Right lung (tissue), 5 donors: ENCODE data around the gene ADGRD1. TPM values are rescaled to one million over a fixed set of nuclear protein-coding genes. Genes with fewer than 3 reads are reported as not detected.

Source experiments
- DNase-seq, 2 donors: peaks; one replicate each; pipeline ENCODE4 v3.0.0-alpha.2; 2013
- polyA plus RNA-seq, 5 donors: library from polyadenylated mRNA; unstranded; fragments of 120-200 nt; gene quantifications; one replicate each; pipeline versions ENCODE4 v1.2.1 to v1.2.3, GENCODE V29; 2013; ENCODE audit warnings: inconsistent platforms in 1 of 5, low replicate concordance in 1 of 5; ENCODE audit not compliant: insufficient read length in 5 of 5, insufficient read depth in 1 of 5

The ADGRD1 gene
- polyA plus RNA-seq, 5 donors, result 24.2 to 42.1 (median 29.2) TPM

GRCh38 chr12:130965668-130966067 lies 12.0 kb downstream of the ADGRD1 start:
- no peak for DNase-seq

- DNase-seq, result no peak
These were observed 12.8 kb downstream of the ADGRD1 start for GRCh38 chr12:130966443-130967030.

GRCh38 chr12:130967636-130968035 lies 13.9 kb downstream of the ADGRD1 start:
- no peak for DNase-seq

- DNase-seq, result no peak
These were observed 14.9 kb downstream of the ADGRD1 start for GRCh38 chr12:130968611-130969010.

- no peak for DNase-seq
These were observed 15.5 kb downstream of the ADGRD1 start for GRCh38 chr12:130969223-130969622.

GRCh38 chr12:130970165-130970907 lies 16.6 kb downstream of the ADGRD1 start:
- no peak for DNase-seq

- DNase-seq, result no peak
These were observed 17.2 kb downstream of the ADGRD1 start for GRCh38 chr12:130970908-130971233.

GRCh38 chr12:130971925-130972585 lies 18.3 kb downstream of the ADGRD1 start:
- DNase-seq, result no peak

- DNase-seq, result no peak
These were observed 18.9 kb downstream of the ADGRD1 start for GRCh38 chr12:130972586-130972950.

GRCh38 chr12:130973109-130973508 lies 19.4 kb downstream of the ADGRD1 start:
- no peak for DNase-seq

- no peak for DNase-seq
These were observed 20.2 kb downstream of the ADGRD1 start for GRCh38 chr12:130973906-130974305.

GRCh38 chr12:130975116-130975515 lies 21.4 kb downstream of the ADGRD1 start:
- DNase-seq, result no peak

- no peak for DNase-seq
These were observed 22.5 kb downstream of the ADGRD1 start for GRCh38 chr12:130976171-130976720.

GRCh38 chr12:130977046-130977742 lies 23.5 kb downstream of the ADGRD1 start:
- no peak for DNase-seq

- no peak for DNase-seq
These were observed 24.0 kb downstream of the ADGRD1 start for GRCh38 chr12:130977743-130978095.

GRCh38 chr12:130978785-130979184 lies 25.1 kb downstream of the ADGRD1 start:
- no peak for DNase-seq

GRCh38 chr12:130981074-130981742 lies 27.5 kb downstream of the ADGRD1 start:
- DNase-seq, result no peak

- DNase-seq, result no peak
These were observed 28.2 kb downstream of the ADGRD1 start for GRCh38 chr12:130981911-130982310.

GRCh38 chr12:130982565-130983225 lies 29.0 kb downstream of the ADGRD1 start:
- no peak for DNase-seq

- no peak for DNase-seq
These were observed 29.8 kb downstream of the ADGRD1 start for GRCh38 chr12:130983328-130984017.
